HEK293 (cell line): ENCODE measurements around the gene DCTN3.

Source experiments
- CTCF ChIA-PET: fragments of 350-600 bp; formaldehyde crosslinking; extraction: SDS; loops from one replicate; lab custom pipeline; 2021; ENCODE audit warnings: antibody characterized with exemption; lab: Yijun Ruan, JAX
- POLR2A ChIA-PET: fragments of 300-600 bp; formaldehyde crosslinking; extraction: SDS; loops from one replicate; lab custom pipeline; 2020; ENCODE audit warnings: antibody characterized with exemption, inconsistent platforms; lab: Yijun Ruan, JAX
- H3K27ac ChIP-seq: fragments of 200-500 bp; sonication (Bioruptor generic); 2 replicates; pipeline ENCODE4 v1.5.1; 2014; ENCODE audit warnings: low read depth, low read length, control low read depth, inconsistent platforms; ENCODE audit errors: extremely low read depth
- H3K36me3 ChIP-seq, 2 experiments: fragments of 200-500 bp in 1 of 2; sonication (Bioruptor generic) in 1 of 2; 1 replicate in 1 of 2; 2 replicates in 1 of 2; pipeline ENCODE4 v1.5.1; 2014 to 2017; ENCODE audit warnings: inconsistent platforms in 2 of 2, low read length in 2 of 2; ENCODE audit not compliant: control insufficient read depth in 2 of 2, insufficient read depth in 1 of 2
- H3K4me1 ChIP-seq: fragments of 200-500 bp; sonication (Bioruptor generic); 2 replicates; pipeline ENCODE4 v1.5.1; 2014; ENCODE audit warnings: mild to moderate bottlenecking, low read length, inconsistent platforms; ENCODE audit not compliant: control insufficient read depth, insufficient read depth
- H3K4me3 ChIP-seq: 2 replicates; pipeline ENCODE4 v1.5.1; 2011; ENCODE audit warnings: low read depth, mild to moderate bottlenecking, control low read depth, low read length, moderate library complexity
- H3K9me3 ChIP-seq: fragments of 200-500 bp; sonication (Bioruptor generic); 2 replicates; pipeline ENCODE4 v1.5.1; 2014; ENCODE audit warnings: low read depth, low read length, inconsistent platforms; ENCODE audit not compliant: control insufficient read depth, insufficient read depth
- EGR2 ChIP-seq: fragments of 450-650 bp; formaldehyde crosslinking; IDR thresholded peaks from 2 replicates; pipeline ENCODE4 v1.5.1; 2016; ENCODE audit warnings: low read depth, missing biosample characterization, missing genetic modification characterization
- GFI1B ChIP-seq: fragments of 450-650 bp; formaldehyde crosslinking; IDR thresholded peaks from 2 replicates; pipeline ENCODE4 v1.5.1; 2016; ENCODE audit warnings: missing biosample characterization, missing genetic modification characterization
- GLI2 ChIP-seq: fragments of 450-650 bp; formaldehyde crosslinking; IDR thresholded peaks from 2 replicates; pipeline ENCODE4; 2017; ENCODE audit warnings: missing biosample characterization, missing genetic modification characterization, low read depth, borderline replicate concordance
- KLF1 ChIP-seq: fragments of 450-650 bp; formaldehyde crosslinking; IDR thresholded peaks from 2 replicates; pipeline ENCODE4 v1.5.1; 2016; ENCODE audit warnings: missing biosample characterization, missing genetic modification characterization
- MEIS1 ChIP-seq: sonication (generic); formaldehyde crosslinking; IDR thresholded peaks from 2 replicates; pipeline ENCODE4 v1.8.1; 2022; ENCODE audit warnings: missing genetic modification reagents, mild to moderate bottlenecking, borderline replicate concordance
- SP2 ChIP-seq: fragments of 450-650 bp; formaldehyde crosslinking; IDR thresholded peaks from 2 replicates; pipeline ENCODE4 v1.5.1; 2016; ENCODE audit warnings: missing biosample characterization, missing genetic modification characterization
- SP3 ChIP-seq: fragments of 450-650 bp; formaldehyde crosslinking; IDR thresholded peaks from 2 replicates; pipeline ENCODE4 v1.5.1; 2016; ENCODE audit warnings: missing biosample characterization, missing genetic modification characterization
- TRIM28 ChIP-seq: IDR thresholded peaks from 2 replicates; pipeline ENCODE4 v1.6.1; 2011; ENCODE audit warnings: low read length, control low read depth, borderline replicate concordance
- WT1 ChIP-seq: fragments of 450-650 bp; formaldehyde crosslinking; IDR thresholded peaks from 2 replicates; pipeline ENCODE4 v1.5.1; 2016; ENCODE audit warnings: missing biosample characterization, missing genetic modification characterization
- ZBTB8A ChIP-seq: fragments of 450-650 bp; formaldehyde crosslinking; IDR thresholded peaks from 2 replicates; pipeline ENCODE4 v1.5.1; 2016; ENCODE audit warnings: missing biosample characterization, missing genetic modification characterization
- ZFHX2 ChIP-seq: fragments of 450-650 bp; formaldehyde crosslinking; conservative IDR thresholded peaks from 2 replicates; pipeline ENCODE4 v1.5.1; 2016; ENCODE audit warnings: missing biosample characterization, missing genetic modification characterization
- ZNF138 ChIP-seq: fragments of 450-650 bp; formaldehyde crosslinking; IDR thresholded peaks from 2 replicates; pipeline ENCODE4 v1.5.1; 2016; ENCODE audit warnings: missing biosample characterization, missing genetic modification characterization, borderline replicate concordance
- ZNF292 ChIP-seq: fragments of 450-650 bp; formaldehyde crosslinking; IDR thresholded peaks from 2 replicates; pipeline ENCODE4 v1.5.1; 2016; ENCODE audit warnings: low read depth, missing biosample characterization, missing genetic modification characterization, borderline replicate concordance
- ZNF335 ChIP-seq: fragments of 450-650 bp; formaldehyde crosslinking; conservative IDR thresholded peaks from 2 replicates; pipeline ENCODE4 v1.5.1; 2016; ENCODE audit warnings: missing biosample characterization, missing genetic modification characterization
- ZNF404 ChIP-seq: fragments of 450-650 bp; formaldehyde crosslinking; IDR thresholded peaks from 2 replicates; pipeline ENCODE4 v1.5.1; 2017; ENCODE audit warnings: missing biosample characterization, missing genetic modification characterization
- ZNF501 ChIP-seq: fragments of 450-650 bp; formaldehyde crosslinking; IDR thresholded peaks from 2 replicates; pipeline ENCODE4 v1.5.1; 2016; ENCODE audit warnings: missing biosample characterization, missing genetic modification characterization
- ZNF558 ChIP-seq: fragments of 450-650 bp; formaldehyde crosslinking; IDR thresholded peaks from 2 replicates; pipeline ENCODE4 v1.5.1; 2016; ENCODE audit warnings: missing biosample characterization, missing genetic modification characterization
- ZNF621 ChIP-seq: fragments of 450-650 bp; formaldehyde crosslinking; IDR thresholded peaks from 2 replicates; pipeline ENCODE4 v1.5.1; 2017; ENCODE audit warnings: missing biosample characterization, missing genetic modification characterization
- TF ChIP-seq, protein P1 (sequence below): fragments of 450-650 bp; formaldehyde crosslinking; IDR thresholded peaks from 2 replicates; pipeline ENCODE4 v1.5.1; 2017; ENCODE audit warnings: missing biosample characterization, mild to moderate bottlenecking, missing genetic modification characterization, moderate library complexity
- TF ChIP-seq, protein P2 (sequence below): fragments of 450-650 bp; formaldehyde crosslinking; IDR thresholded peaks from 2 replicates; pipeline ENCODE4 v1.5.1; 2016; ENCODE audit warnings: missing biosample characterization, missing genetic modification characterization
- TF ChIP-seq, protein P3 (sequence below): fragments of 450-650 bp; formaldehyde crosslinking; IDR thresholded peaks from 2 replicates; pipeline ENCODE4 v1.5.1; 2016; ENCODE audit warnings: missing biosample characterization, missing genetic modification characterization, low read depth
- TF ChIP-seq, protein P4 (sequence below): fragments of 450-650 bp; formaldehyde crosslinking; conservative IDR thresholded peaks from 2 replicates; pipeline ENCODE4 v1.5.1; 2016; ENCODE audit warnings: low read depth, missing biosample characterization, missing genetic modification characterization

The DCTN3 gene

DNA sequence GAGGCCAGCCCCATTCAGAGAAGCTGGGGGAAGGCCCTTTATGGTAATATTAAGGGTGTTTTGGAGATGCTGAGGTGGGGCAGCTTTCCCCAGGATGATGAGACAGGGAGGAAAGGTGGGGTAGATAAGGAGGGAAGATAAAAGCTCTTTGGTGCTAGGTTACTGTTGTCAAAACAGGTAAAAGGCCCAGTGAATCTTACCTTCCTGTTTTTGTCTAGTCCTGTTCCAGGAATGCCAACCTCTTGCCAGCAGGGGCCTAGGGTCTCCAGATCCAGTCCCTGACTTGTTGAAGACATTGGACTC, 43.0 kb upstream of the DCTN3 start (continued):
- TF ChIP-seq, protein P1, sequence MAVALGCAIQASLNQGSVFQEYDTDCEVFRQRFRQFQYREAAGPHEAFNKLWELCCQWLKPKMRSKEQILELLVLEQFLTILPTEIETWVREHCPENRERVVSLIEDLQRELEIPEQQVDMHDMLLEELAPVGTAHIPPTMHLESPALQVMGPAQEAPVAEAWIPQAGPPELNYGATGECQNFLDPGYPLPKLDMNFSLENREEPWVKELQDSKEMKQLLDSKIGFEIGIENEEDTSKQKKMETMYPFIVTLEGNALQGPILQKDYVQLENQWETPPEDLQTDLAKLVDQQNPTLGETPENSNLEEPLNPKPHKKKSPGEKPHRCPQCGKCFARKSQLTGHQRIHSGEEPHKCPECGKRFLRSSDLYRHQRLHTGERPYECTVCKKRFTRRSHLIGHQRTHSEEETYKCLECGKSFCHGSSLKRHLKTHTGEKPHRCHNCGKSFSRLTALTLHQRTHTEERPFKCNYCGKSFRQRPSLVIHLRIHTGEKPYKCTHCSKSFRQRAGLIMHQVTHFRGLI (tag by site-specific recombination) = no peak
- TF ChIP-seq, protein P2, sequence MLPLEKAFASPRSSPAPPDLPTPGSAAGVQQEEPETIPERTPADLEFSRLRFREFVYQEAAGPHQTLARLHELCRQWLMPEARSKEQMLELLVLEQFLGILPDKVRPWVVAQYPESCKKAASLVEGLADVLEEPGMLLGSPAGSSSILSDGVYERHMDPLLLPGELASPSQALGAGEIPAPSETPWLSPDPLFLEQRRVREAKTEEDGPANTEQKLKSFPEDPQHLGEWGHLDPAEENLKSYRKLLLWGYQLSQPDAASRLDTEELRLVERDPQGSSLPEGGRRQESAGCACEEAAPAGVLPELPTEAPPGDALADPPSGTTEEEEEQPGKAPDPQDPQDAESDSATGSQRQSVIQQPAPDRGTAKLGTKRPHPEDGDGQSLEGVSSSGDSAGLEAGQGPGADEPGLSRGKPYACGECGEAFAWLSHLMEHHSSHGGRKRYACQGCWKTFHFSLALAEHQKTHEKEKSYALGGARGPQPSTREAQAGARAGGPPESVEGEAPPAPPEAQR (tag by site-specific recombination) = no peak
- TF ChIP-seq ZNF138 = no peak
- no peak for TF ChIP-seq GLI2 (tag by site-specific recombination)
- no peak for TF ChIP-seq TRIM28
- TF ChIP-seq SP3 (tag by site-specific recombination) = no peak
- TF ChIP-seq, all 188 proteins: peak for 0

DNA sequence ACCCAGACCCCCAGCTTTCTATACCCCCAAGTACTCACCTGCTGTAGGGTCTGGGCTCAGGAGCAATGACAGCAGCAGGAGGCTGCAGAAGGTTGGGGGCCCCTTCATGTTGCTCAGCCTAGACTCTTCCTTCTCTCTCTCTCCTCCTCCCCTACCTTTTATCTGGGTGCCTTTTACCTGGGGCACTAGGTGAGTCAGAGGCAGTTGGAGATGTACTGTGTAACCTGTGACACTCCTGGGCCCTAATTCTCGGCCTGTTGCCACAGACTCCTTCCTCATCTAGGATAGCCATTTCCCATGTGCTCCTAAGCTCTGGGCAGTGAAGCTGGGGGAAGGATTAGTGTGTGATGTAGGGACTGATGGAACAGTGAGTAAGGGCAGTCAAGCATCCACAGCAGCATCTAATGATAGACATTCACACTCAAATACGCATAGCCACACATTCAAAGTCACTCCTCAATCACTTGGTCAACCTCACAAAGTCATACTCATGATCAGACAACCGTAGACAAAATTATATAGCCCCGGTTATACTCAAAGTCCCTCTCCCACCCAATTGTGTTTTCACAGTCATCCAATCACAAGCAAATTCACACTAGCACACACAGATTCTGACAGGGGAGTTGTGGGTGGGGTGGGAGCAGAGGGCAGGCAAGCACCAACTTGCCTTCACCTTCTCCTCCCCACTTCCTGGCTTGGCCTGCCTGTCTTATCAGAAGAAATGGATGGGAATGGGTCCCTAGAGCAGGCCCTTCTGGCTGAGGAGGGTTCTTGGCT, 42.4 kb upstream of the DCTN3 start, which contains the start of gene CCL27:
Gene CCL27 (minus strand): TSS at position 132 of the 777 bp plus-strand sequence. CDS start 24 bp downstream, at position 108.
- H3K9me3 ChIP-seq = no peaks in the 10 kb centered on the region
- no peak for TF ChIP-seq KLF1 (tag by site-specific recombination)
- no peak for TF ChIP-seq GLI2 (tag by site-specific recombination)
- TF ChIP-seq ZNF292 = no peak
- no peak for TF ChIP-seq ZNF335 (tag by site-specific recombination)
- TF ChIP-seq SP3 (tag by site-specific recombination) = no peak
- peak; percentile 37; the same call in 1 of the 2 replicates for TF ChIP-seq EGR2 (tag by site-specific recombination)
- TF ChIP-seq MEIS1 (CRISPR knock-in tag) = no peak
- peak; percentile 23; the same call in 1 of the 2 replicates for TF ChIP-seq SP2
- TF ChIP-seq, protein P3, sequence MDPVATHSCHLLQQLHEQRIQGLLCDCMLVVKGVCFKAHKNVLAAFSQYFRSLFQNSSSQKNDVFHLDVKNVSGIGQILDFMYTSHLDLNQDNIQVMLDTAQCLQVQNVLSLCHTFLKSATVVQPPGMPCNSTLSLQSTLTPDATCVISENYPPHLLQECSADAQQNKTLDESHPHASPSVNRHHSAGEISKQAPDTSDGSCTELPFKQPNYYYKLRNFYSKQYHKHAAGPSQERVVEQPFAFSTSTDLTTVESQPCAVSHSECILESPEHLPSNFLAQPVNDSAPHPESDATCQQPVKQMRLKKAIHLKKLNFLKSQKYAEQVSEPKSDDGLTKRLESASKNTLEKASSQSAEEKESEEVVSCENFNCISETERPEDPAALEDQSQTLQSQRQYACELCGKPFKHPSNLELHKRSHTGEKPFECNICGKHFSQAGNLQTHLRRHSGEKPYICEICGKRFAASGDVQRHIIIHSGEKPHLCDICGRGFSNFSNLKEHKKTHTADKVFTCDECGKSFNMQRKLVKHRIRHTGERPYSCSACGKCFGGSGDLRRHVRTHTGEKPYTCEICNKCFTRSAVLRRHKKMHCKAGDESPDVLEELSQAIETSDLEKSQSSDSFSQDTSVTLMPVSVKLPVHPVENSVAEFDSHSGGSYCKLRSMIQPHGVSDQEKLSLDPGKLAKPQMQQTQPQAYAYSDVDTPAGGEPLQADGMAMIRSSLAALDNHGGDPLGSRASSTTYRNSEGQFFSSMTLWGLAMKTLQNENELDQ (tag by site-specific recombination) = no peak
- TF ChIP-seq, protein P4, sequence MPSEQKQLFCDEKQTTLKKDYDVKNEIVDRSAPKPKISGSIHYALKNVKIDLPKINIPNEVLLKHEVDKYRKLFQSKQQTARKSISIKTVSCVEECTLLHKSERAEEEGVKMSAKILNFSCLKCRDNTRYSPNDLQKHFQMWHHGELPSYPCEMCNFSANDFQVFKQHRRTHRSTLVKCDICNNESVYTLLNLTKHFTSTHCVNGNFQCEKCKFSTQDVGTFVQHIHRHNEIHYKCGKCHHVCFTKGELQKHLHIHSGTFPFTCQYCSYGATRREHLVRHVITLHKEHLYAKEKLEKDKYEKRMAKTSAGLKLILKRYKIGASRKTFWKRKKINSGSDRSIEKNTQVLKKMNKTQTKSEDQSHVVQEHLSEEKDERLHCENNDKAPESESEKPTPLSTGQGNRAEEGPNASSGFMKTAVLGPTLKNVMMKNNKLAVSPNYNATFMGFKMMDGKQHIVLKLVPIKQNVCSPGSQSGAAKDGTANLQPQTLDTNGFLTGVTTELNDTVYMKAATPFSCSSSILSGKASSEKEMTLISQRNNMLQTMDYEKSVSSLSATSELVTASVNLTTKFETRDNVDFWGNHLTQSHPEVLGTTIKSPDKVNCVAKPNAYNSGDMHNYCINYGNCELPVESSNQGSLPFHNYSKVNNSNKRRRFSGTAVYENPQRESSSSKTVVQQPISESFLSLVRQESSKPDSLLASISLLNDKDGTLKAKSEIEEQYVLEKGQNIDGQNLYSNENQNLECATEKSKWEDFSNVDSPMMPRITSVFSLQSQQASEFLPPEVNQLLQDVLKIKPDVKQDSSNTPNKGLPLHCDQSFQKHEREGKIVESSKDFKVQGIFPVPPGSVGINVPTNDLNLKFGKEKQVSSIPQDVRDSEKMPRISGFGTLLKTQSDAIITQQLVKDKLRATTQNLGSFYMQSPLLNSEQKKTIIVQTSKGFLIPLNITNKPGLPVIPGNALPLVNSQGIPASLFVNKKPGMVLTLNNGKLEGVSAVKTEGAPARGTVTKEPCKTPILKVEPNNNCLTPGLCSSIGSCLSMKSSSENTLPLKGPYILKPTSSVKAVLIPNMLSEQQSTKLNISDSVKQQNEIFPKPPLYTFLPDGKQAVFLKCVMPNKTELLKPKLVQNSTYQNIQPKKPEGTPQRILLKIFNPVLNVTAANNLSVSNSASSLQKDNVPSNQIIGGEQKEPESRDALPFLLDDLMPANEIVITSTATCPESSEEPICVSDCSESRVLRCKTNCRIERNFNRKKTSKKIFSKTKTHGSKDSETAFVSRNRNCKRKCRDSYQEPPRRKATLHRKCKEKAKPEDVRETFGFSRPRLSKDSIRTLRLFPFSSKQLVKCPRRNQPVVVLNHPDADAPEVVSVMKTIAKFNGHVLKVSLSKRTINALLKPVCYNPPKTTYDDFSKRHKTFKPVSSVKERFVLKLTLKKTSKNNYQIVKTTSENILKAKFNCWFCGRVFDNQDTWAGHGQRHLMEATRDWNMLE (tag by site-specific recombination) = no peak
- no peak for TF ChIP-seq ZNF621 (tag by site-specific recombination)
- peak; percentile 76; the same call in 1 of the 2 replicates for TF ChIP-seq ZNF558 (tag by site-specific recombination)
- TF ChIP-seq ZBTB8A (tag by site-specific recombination) = no peak
- no peak for TF ChIP-seq GFI1B (tag by site-specific recombination)
- TF ChIP-seq WT1 (tag by site-specific recombination) = 0 out of 2 replicates have a peak, but pooled peaks have one; percentile 23
- no peak for TF ChIP-seq ZNF404 (tag by site-specific recombination)
- TF ChIP-seq ZNF501 (tag by site-specific recombination) = no peak
- TF ChIP-seq ZFHX2 (tag by site-specific recombination) = peak; percentile 43
- no peak within 1 kb of the TSS for H3K4me3 ChIP-seq
- POLR2A ChIA-PET = no interaction called here
- H3K27ac ChIP-seq = no peak within 1 kb of the TSS
- CTCF ChIA-PET = interaction anchor here (0.6 to 2.5 kb wide), 17 partner anchors 8 to 941 kb away, joined by 3 to 17 read pairs (median 4); partner anchors contain the start of gene GALT
- peaks cover 5% of the 10 kb centered on the region; the same call in 1 of the 2 replicates for H3K4me1 ChIP-seq
- peaks cover 0 to 18% of the 10 kb centered on the region in 2 experiments; a peak in 1 of 3 replicates for H3K36me3 ChIP-seq
